Pancreas (tissue), 10 donors: ENCODE measurements around the gene ABR. TPM values are rescaled to one million over a fixed set of nuclear protein-coding genes. Genes with fewer than 3 reads are reported as not detected.

Experiments
- ATAC-seq, 4 donors: fragments of 200-7000 bp; cut with Tn5 transposase; one replicate each; pipeline versions ENCODE4 v1.8.0 to v1.9.1; 2020; ENCODE audit warnings: mild to moderate bottlenecking in 4 of 4, moderate library complexity in 4 of 4
- DNase-seq, 6 donors: peaks; one replicate each; pipeline ENCODE4 v3.0.0-alpha.2; 2020
- FAIRE-seq: peaks from 2 replicates; lab custom pipeline; 2012; peaks lifted over from hg19 to GRCh38; lab: Jason Lieb, UNC
- H3K27ac ChIP-seq, 4 donors: fragments of 200-600 bp; sonication (generic); 1 replicate in 3 of 4; 2 replicates in 1 of 4; pipeline versions ENCODE4 v1.5.0 to v1.8.0; 2020
- H3K27me3 ChIP-seq, 4 donors: fragments of 200-600 bp; one replicate each; pipeline ENCODE4 v1.8.0; 2021
- H3K36me3 ChIP-seq, 3 donors: fragments of 200-600 bp; sonication (generic) in 1 of 3; one replicate each; pipeline versions ENCODE4 v1.5.0 to v1.8.0; 2020 to 2021
- H3K4me1 ChIP-seq, 3 donors: fragments of 200-600 bp; one replicate each; pipeline ENCODE4 v1.8.0; 2021
- H3K4me3 ChIP-seq, 4 donors: fragments of 200-600 bp; sonication (generic) in 2 of 4; one replicate each; pipeline versions ENCODE4 v1.5.0 to v1.8.0; 2020 to 2021
- H3K9me3 ChIP-seq, 4 donors: fragments of 200-600 bp; one replicate each; pipeline ENCODE4 v1.8.0; 2021
- WGBS, 2 donors: extraction: QIAGEN DNeasy Blood & Tissue Kit; methylation state at CpG; one replicate each; pipeline ENCODE4 v1.1.7; 2013; 5-methylcytosine and 5-hydroxymethylcytosine counted together
- intact Hi-C, 3 donors: fragments of 100-400 bp; cut with DNase I; formaldehyde crosslinking; loops; one replicate each; pipeline versions ENCODE4 v1.11.1 to v1.14.2; 2022
- polyA plus RNA-seq, 2 donors: library from polyadenylated mRNA; stranded (reverse); fragments of 200-250 nt; gene quantifications; one replicate each; pipeline ENCODE4 v1.2.3, GENCODE V29; 2013
- total RNA-seq, 6 donors: library from RNA; stranded (reverse); fragmentation: NEBNext Ultra II Directional in 4 of 6; extraction: Animal tissue kit (Norgen Biotek cat#: 25700) in 4 of 6; gene quantifications; one replicate each; pipeline versions ENCODE4 v1.2.1 to v1.2.4, GENCODE V29; 2021 to 2023
- TF ChIP-seq, protein P1 (sequence below), 4 donors: fragments of 200-600 bp; sonication (generic) in 3 of 4; IDR thresholded peaks; one replicate each; pipeline versions ENCODE4 v1.5.0 to v1.8.0; 2021; ENCODE audit warnings: antibody characterized with exemption in 4 of 4
- donor health status: healthy with polysubstance abuse.
- donor health status: DM: no; HTN: no; CAD: no; lungs with moderate emphysema.
- donor health status: DM: no; HTN: no; CAD: no.
- donor health status: control.
- donor health status: control.
- donor health status: Bipolar disorder and iron deficiency.
- donor health status: DM: yes; HTN: yes; CAD: no.
- donor health status: DM: no; HTN: no; CAD: no.
- donor health status: DM: no; HTN: no; CAD: no.
- donor health status: DM: yes; HTN: yes; CAD: no.

ABR gene
- total and polyA plus RNA-seq, 8 donors: 15.4 to 65.7 (median 28.4) TPM

DNA sequence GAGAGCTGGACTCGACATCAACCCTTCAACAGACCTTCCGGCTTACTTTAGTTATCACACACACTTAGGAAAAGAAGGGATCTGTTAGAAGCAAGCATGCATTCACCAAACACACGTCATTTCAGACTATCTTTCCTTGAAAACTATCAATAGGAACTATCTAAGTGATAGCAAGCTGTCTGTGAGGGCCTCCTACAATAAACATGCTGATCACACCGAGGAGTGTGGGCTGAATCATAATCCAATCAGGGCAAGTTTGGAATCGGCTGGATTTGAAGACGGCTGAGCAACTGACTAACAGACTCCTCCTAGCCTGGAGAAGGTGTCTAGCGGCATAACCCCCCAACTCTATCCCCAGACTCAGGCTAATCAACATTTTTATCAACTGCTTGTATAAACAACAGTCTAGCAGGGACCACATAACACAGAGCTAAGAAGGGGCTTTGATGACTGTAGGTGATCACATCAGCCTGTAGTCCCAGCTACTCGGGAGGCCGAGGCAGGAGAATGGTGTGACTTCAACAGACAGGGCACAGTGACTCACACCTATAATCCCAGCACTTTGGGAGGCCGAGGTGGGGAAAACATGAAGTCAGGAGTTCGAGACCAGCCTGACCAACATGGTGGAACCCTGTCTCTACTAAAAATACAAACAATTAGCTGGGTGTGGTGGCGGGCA, 214.3 kb downstream of the ABR start:
- ATAC-seq (no peak), FAIRE-seq (no peak)
- intact Hi-C loops: no loop called here

DNA sequence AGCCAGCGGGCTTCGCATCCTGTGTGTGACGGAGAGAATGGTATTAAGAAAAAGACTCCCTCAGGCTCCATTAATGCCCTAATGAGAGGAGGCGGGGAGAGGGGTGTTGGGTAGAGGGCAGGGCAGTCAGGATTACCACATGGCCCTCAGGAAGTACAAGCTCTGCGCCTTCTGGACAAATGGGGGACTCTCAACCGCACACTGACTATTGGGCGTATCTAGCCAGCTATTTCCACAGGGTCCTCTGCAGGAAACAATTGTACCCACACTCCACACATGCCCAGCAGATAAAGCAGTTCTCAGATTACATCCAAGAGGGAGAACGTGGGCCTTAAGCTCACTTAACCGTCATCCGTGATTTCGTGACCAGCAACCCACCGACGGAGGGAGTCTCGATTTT, 214.9 kb downstream of the ABR start:
- FAIRE-seq (no peak), ATAC-seq (no peak), DNase-seq (no peak)
- intact Hi-C loops: no loop called here
- Histone ChIP-seq H3K27me3 (no peaks in the 10 kb centered on the region), H3K36me3 (no peaks in the 10 kb centered on the region), H3K4me1 (no peaks in the 10 kb centered on the region), H3K9me3 (no peaks in the 10 kb centered on the region), H3K4me3 (no peak overlapping the region), H3K27ac (no peak overlapping the region)
- TF ChIP-seq, protein P1, sequence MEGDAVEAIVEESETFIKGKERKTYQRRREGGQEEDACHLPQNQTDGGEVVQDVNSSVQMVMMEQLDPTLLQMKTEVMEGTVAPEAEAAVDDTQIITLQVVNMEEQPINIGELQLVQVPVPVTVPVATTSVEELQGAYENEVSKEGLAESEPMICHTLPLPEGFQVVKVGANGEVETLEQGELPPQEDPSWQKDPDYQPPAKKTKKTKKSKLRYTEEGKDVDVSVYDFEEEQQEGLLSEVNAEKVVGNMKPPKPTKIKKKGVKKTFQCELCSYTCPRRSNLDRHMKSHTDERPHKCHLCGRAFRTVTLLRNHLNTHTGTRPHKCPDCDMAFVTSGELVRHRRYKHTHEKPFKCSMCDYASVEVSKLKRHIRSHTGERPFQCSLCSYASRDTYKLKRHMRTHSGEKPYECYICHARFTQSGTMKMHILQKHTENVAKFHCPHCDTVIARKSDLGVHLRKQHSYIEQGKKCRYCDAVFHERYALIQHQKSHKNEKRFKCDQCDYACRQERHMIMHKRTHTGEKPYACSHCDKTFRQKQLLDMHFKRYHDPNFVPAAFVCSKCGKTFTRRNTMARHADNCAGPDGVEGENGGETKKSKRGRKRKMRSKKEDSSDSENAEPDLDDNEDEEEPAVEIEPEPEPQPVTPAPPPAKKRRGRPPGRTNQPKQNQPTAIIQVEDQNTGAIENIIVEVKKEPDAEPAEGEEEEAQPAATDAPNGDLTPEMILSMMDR (IDR thresholded peaks at IDR 0.05): no peak
- WGBS, 2 donors: 74 to 75% methylated on average over 14 of the region's 14 CpGs

More for the DNA sequence above, 214.3 kb downstream of the ABR start:
- Histone ChIP-seq H3K9me3 (no peaks in the 10 kb centered on the region), H3K27me3 (no peaks in the 10 kb centered on the region), H3K36me3 (no peaks in the 10 kb centered on the region), H3K27ac (no peak overlapping the region), H3K4me1 (peaks cover 0 to 5% (median 0%) of the 10 kb centered on the region in 3 donors), H3K4me3 (no peak overlapping the region)
- 76 to 77% methylated on average over 12 of the region's 12 CpGs for WGBS, 2 donors
- no peak for DNase-seq
- TF ChIP-seq, protein P1 (IDR thresholded peaks at IDR 0.05): no peak

DNA sequence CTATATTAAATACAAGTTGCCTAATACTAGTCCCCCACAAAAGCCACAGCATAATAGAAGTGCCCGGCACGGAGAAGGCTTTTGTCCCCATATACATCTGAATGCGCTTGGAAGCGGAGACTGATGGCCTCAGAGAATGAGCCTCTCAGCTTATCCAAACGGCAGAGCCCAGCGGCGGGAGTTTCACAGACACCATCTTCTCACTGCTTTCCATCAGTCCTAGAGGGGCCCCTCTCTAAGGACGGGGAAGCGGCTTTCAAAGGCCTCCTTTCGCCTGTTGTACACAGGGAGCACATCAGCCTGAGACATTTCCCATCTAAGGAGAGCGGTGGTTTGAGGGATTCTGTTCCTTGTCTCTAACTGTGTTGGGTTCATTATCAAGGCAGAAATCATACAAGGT, 217.1 kb downstream of the ABR start:
- intact Hi-C loops: no loop called here
- Histone ChIP-seq H3K36me3 (no peaks in the 10 kb centered on the region), H3K9me3 (no peaks in the 10 kb centered on the region), H3K27me3 (no peaks in the 10 kb centered on the region), H3K27ac (no peak overlapping the region), H3K4me3 (no peak overlapping the region), H3K4me1 (no peaks in the 10 kb centered on the region)
- FAIRE-seq (no peak), ATAC-seq (no peak), DNase-seq (no peak)
- WGBS, 2 donors: 87 to 91% methylated on average over 11 of the region's 11 CpGs
- TF ChIP-seq, protein P1 (IDR thresholded peaks at IDR 0.05): no peak

DNA sequence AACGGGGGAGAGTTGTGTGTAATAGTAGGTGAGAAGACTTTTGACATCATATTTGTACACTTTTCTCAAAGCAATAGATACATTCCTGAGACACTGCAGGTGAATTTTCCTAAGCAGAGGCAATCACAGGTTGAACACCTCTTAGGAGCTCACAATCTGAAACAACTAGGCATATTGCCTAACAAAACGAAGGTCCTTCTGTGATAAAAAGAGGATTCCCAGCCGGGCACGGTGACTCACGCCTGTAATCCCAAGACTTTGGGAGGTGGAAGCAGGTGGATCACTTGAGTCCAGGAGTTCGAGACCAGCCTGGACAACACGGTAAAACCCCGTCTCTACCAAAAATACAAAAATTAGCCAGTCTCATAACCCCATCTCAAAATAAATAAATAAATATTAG, 217.6 kb downstream of the ABR start:
- Histone ChIP-seq H3K4me1 (no peaks in the 10 kb centered on the region), H3K27me3 (no peaks in the 10 kb centered on the region), H3K4me3 (no peak overlapping the region), H3K27ac (no peak overlapping the region), H3K36me3 (no peaks in the 10 kb centered on the region), H3K9me3 (no peaks in the 10 kb centered on the region)
- 60 to 68% methylated on average over 8 of the region's 8 CpGs for WGBS, 2 donors
- intact Hi-C loops: no loop called here
- DNase-seq (peak in 1 of 6 donors; percentile 18), FAIRE-seq (no peak), ATAC-seq (peak in 3 of 4 donors; percentile 31 to 45 (median 38))
- TF ChIP-seq, protein P1 (IDR thresholded peaks at IDR 0.05): no peak

DNA sequence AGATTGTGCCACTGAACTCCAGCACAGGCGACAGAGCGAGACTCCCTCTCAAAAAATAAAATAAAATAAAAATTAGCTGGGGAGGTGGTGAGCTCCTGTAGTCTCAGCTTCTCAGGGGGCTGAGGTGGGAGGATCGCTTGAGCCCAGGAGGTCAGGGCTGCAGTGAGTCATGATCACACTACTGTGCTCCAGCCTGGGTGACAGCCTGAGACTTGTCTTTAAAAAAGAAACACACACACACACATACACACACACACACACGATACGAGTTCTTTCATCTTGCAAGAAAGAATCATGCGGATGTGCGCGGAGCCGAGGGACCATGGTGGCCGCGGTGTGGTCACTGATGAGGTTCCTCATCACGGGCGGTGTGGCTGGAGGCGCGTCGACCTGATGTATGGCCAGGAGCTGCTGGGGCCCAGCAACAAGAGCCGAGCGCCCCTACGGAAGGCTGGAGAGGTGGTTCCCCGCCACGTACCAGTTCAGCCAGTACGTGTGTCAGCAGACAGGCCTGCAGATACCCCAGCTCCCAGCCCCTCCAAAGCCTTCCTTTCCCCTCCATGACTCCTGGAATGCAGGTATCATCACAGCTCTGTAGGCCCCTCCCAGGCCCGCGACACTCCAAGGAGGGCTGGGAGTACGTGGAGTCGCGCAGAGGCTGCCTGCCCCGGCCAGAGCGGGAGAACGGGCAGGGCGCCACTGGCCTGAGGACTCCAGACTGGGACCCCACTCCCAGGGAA, 220.9 kb downstream of the ABR start:
- no peaks in the 10 kb centered on the region for H3K4me1 ChIP-seq
- TF ChIP-seq, protein P1 (IDR thresholded peaks at IDR 0.05): no peak
- intact Hi-C loops: no loop called here
- FAIRE-seq: no peak
- no peaks in the 10 kb centered on the region for H3K27me3 ChIP-seq
- peak in 1 of 6 donors; percentile 17 for DNase-seq
- ATAC-seq: no peak
- H3K9me3 ChIP-seq: no peaks in the 10 kb centered on the region
- WGBS, 2 donors: 93 to 94% methylated on average over 31 of the region's 31 CpGs
- H3K4me3 ChIP-seq: no peak overlapping the region
- H3K27ac ChIP-seq: no peak overlapping the region
- no peaks in the 10 kb centered on the region for H3K36me3 ChIP-seq
